ELF-1 (cell line): Measurements from ENCODE around the gene CFAP299.
A peak's percentile ranks its signal among the peaks of the same experiment; 100 is the strongest.
"Not testable (repeated sequence)": the region's sequence is repeated elsewhere in the genome, so short reads cannot be mapped to it uniquely, and the experiment has no call there.

Source experiments
- DNase-seq: peaks from one replicate; pipeline ENCODE4 v3.0.0-alpha.2; 2016; ENCODE audit warnings: low read depth, low spot score

Gene CFAP299

DNA sequence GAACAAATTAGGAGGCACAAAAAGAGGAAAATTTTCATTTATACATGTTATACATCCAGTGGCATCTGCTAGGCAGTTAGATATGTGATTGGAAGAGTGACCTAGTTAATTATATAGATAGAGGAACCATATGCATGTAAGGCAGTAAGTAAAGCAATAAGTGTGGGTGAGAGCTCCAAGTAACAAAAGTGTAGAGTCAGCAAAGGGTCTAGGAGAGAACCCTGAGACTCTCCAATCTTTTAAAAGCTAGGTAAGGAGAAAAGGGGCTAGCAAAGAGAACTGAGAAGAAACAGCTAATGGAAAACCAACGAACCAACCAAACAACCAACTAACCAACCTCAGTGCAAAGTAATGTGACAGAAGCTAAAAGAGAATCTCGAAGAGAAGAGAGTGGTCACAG, 3.8 kb upstream of the CFAP299 start:
- DNase-seq, result no peak

DNA sequence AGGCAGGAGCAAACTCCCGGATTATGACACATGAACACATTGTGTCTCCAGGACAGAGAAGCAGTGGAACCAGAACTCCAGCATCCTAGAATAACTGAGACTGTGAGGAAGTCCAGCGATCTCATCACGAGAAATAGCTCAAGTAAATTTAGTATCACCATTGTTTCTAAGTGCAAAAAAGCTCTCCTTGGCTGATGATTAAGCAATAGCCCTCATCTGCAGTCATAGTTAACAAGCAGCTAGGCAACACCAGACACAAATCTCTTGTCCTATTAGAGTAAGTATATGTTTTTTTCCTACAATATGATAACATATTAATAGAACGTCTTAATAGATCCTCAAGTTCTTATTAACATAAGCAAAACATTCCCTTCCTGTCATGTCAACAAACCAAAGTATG, 2.4 kb upstream of the CFAP299 start:
- no peak for DNase-seq

DNA sequence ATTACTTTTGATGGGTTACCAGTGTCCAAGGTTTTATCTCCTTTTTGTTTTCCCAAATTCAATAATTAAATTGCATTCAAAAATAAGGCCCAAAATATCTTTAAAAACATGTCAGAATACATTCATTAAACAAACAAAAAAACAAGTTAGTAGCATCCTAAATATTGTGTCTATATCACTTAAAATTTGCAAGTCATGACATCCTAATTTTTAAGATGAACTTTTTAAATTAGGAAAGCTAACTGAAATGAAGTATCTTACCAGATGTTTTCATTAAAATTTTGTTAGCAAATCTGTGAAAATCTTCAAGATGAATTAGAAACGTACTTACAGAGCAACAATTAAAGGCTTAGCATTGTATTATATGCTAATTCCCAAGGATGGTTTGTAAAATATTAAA, 962 bp upstream of the CFAP299 start:
- DNase-seq, result no peak

DNA sequence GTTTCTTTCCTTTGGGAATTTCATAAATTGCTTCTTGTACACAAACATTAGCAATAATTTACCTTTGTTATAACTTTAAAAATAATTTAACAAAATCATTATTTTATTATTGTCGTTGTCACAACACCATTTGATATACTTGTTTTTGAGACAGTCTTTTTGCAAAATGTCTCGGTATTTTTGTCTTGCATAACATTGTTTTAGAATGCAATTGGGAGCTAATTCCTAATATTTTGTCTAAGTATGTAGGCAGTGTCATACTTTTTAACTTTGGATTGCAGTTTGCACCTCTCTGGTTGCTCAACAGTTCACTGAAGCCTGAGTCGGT, 340 bp upstream of the CFAP299 start:
- DNase-seq, result no peak

DNA sequence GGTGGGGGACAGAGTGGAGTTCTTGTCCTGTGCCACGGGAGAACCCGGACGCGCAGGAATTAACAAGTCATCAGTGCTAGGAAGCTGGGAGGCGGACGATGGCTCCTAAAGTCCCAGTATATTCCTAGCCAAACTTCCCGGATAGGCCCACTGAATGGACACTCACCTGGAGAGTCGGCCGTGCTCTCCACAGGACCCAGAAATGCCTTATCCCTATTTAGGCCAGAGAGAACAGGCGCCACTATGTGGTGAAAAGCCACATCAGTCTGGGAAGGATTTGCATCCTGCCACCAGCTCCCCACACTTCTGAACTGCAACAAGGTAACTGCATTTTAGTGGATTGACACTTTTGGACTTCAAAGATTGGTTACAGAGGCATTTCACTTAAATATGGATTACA, 1.1 kb downstream of the CFAP299 start:
- DNase-seq, result peak; percentile 32

DNA sequence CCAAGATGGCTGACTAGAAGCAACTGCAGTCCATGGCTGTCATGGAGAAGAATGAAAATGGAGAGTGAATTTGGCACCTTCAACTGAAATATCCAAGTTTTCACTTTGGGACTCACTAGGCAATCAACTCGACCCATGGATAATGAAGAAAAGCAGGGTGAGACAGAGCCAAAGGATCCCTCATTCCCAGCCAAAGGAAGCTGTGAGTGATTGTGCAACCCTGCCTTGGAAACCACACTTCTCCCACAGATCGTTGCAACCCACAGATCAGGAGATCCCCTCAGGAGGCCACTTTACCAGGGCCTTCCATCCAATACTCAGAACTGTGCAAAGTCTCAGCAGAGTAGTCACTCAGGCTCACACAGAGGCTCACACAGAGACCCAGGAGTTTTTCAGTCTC, 4.5 kb downstream of the CFAP299 start:
- no peak for DNase-seq

DNA sequence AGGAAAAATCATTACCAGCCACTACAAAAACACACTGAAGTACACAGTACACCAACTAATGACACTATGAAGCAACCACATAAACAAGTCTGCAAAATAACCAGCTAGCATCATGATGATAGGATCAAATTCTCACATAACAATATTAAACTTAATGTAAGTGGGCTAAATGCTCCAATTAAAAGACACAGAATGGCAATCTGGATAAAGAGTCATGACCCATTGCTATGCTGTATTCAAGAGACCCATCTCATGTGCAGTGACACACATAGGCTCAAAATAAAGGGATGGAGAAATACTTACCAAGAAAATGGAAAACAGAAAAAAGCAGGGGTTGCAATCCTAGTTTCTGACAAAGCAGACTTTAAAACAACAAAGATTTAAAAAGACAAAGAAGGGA, 7.2 kb downstream of the CFAP299 start:
- DNase-seq, result not testable (repeated sequence)

DNA sequence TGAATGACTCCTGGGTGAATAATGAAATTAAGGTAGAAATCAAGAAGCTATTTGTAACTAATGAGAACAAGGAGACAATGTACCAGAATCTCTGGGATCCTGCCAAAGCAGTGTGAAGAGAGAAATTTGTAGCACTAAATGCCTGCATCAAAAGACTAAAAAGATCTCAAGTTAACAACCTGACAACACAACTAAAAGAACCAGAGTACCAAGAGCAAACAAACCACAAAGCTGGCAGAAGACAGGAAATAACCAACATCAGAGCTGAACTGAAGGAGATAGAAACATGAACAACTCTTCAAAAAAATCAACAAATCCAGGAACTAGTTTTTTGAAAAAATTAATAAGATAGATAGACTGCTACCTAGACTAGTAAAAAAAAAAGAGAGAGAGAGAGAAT, 8.4 kb downstream of the CFAP299 start:
- DNase-seq, result no peak

DNA sequence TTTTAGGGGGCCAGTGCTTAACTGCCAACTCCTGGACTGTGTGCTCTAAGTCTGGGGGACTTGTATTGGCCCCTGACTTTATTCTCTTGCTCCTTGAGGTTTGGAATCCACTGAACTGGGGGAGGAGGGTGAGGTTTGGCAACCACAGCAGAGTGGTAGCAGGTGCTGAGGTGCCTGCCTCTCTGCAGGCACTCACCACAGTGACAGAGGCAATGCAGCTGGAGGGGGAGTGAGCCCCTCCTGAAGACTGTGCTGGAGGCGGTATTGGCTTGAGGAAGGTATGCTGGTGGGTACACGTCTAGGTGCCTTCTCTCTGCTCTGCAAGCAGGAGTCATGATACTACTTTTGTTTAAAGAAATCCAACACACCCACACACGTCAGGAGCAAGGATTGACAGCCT, 24.6 kb downstream of the CFAP299 start:
- no peak for DNase-seq

DNA sequence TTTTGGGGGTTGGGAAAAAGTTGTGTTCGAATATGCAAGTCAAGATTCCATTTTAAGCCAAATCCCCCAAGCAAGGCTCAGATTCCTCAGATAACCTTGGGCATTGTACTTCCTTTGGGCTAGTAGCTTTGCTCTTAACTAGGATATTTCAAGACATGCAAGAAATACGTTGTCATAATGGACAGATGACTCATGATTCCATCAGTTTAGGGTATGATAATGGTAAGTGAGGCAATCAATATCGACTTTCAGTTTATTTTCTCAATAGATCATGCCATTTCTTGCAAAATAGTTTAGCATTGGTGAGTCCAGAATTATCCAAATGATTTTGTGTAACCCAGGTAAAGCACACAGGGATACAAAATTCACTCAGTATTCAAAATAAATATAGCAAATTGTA, 25.4 kb downstream of the CFAP299 start:
- no peak for DNase-seq

DNA sequence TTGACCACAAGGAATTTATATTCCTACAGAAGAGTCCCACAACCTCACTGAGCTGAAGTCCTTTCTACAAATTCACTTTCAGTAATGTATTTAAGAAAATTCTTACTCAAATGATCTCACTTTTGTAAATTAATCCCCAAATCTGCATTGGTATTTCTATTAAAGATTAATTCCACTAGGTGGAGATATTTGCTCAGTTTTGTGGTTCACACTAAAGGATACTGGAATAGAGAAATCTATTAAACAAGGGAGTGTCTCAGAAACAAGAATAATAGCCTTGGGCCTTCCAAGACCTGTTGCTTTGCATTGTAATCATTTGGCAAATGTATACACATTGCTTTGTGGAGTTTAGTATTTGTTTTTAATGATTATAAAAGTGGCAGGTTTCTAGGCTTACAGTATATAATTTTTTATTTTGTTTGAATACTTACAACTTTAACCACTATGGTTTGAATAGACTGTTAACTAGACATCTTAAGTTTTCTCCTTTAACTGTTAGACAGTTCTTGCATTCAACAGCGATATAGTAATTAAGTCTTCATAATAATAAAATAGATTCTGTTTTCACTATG, 25.9 kb downstream of the CFAP299 start:
- no peak for DNase-seq

DNA sequence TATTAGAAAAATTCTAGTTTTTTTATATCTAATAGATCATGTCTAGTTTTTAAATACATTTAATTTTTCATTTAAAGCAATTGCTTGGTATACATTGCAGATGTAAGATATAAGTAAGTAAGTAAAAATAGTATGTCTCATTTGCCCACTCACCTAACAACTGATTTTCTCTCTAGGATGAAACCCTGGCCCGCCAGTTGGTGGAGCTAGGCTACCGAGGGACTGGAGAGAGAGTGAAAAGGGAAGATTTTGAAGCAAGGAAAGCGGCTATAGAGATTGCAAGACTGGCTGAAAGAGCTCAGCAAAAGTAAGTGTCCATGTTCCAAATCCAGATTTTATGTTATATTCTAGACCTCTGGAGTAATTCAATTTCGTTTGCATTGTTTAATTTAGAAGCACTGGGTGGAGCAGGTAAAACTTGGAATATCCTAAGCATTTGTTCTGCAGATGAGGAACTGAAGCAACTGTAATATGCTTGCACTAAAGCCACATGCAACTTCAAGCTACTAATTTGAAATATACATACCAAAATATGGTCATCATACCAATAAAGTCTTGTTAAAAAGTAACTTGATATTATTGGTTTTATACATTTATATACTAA, 27.1 kb downstream of the CFAP299 start:
- DNase-seq, result peak; percentile 39

DNA sequence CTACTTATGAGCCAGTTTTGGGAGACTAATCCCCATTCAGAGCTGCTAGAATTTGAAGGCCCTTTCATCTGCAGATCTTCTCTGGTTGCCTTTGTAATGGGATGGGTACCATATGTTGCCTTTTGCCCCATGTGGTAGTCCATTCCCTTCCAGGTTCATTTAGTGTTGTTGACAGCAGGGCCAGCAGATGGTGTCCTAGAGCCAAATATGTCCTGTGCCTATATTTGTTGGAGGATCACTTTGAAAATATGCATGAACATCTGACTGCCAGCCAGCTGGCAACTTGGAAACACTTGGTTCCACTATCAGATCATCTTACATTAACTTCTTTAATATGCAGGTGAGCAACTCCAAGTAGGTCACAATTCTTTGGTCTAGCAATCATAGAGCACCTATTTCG, 30.4 kb downstream of the CFAP299 start:
- peak; percentile 24 for DNase-seq

DNA sequence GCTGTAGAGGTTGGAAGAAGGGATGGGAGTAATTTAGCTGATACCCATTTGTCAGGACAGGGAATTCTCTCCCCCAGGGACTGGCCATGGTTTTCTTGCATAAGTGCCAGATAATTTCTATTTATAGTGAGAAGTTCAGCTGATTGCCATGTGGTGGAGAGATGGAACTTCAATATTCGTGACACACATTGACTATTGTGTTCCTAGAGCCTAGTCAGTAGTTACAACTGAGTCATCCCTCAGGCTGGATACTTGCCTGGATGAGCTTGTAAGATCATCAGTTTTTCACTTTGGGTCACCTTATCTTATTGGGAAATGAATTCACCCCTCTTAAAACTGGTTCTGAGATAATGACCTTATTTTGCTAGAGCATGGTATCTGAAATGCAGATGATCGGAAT, 32.2 kb downstream of the CFAP299 start:
- no peak for DNase-seq

DNA sequence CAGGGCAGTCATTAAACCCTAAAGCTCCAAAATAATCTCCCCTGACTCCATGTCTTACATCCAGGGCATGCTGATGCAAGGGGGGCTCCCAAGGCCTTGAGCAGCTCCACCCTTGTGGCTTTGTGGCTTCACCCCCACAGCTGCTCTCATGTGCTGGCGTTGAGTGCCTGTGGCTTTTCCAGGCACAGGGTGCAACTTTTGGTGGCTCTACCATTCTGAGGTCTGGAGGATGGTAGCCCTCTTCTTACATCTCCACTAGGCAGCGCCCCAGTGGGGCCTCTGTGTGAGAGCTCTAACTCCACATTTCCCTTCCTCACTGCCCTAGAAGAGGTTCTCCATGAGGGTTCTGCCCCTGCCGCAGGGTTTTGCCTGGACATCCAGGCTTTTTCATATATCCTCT, 35.1 kb downstream of the CFAP299 start:
- DNase-seq, result no peak

DNA sequence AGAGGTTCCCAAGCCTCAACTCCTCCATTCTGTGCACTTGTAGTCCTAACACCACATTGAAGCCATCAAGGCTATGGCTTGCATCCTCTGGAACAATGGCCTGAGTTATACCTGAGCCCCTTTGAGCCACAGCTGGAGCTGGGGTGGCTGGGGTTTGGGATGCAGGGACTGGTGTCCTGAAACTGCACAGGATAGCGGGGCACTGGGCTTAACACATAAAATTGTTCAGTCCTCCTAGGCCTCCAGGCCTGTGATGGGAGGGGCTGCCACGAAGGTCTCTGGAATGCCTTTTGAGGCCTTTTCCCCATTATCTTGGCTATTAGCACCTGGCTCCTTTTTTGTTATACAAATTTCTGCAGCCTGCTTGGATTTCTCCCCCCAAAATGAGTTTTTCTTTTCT, 35.5 kb downstream of the CFAP299 start:
- no peak for DNase-seq

DNA sequence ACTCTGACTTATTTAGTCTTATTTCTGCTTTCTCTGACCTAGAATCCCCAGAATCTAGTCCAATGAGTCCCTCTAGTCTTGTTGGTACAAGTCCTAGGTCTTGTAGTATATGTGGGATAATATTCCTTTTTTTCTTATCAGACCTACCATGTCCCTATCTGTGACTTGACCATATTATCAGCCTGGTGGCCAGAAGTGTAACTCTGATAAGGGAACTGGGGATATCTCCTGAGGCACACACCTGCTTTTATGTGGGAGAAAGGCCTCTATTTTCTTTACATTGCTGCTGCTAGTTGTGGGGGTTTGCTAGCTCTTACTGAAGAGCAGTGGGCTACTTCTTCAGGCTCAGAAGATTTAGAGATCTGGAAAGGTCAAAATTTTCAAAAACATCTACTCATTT, 38.6 kb downstream of the CFAP299 start:
- no peak for DNase-seq

DNA sequence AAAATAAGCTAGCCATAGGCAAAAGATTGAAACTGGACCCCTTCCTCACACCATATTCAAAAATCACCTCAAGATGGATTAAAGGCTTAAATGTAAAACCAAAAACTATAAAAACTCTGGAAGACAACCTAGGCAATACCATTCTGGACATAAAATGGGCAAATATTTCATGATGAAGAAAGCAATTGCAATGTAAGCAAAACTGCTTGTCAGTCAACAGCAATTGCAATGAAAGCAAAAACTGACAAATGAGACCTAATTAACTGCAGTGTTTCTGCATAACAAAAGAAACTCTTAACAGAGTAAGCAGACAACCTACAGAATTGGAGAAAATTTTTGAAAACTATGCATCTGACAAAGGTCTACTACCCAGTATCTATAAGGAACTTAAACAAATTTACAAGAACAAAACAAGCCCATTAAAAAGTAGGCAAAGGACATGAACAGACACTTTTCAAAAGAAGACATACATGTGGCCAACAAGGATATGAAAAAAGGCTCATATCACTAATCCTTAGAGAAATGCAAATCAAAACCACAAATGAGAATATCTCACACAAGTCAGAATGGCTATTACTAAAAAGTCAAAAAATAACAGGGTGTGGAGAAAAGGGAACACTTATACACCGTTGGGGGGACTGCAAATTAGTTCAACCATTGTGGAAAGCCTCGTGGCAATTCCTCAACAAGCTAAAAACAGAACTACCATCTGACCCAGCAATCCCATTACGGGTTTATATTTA, 46.7 kb downstream of the CFAP299 start:
- DNase-seq, result no peak

DNA sequence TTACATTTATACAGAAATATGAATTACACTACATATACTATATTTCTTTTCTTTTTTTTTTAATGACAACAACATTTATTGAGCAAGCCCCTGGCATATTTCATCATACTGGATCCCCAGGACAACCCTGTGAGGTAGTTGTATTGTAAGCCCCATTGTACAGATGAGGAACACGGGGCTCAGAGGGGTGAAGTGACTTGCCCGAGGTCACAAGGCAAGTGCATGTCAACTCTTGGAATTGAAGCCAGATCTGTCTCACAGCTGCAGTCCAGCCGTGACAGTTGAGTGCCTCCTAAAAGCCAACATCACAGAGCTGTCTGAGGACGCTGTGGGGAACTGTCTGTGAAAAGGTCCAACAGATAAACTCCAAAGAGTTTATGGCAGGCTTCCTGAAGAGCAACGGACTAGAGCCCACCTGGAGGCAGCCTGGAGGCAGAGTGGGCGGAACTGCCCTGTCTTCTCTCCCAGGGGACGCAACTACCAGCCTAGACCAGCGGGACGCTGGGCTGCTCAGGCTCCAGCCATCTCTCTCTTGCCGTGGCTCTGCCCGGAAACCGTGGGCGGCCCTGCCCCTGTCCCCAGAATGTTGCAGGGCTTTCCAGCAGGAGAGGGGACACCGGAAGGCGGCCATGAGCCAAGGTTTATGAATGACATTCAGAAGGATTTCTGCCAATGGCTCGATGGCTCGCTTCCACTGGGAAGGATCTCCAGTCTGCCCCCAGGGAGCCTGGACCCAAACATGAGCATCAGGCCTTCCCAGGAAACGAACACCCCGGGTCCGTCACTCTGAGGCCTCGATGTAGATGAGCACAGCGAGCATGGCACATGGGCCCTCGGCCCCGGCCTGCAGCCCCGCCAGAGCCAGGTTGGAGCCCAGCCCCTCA, 50.1 kb downstream of the CFAP299 start:
- no peak for DNase-seq

DNA sequence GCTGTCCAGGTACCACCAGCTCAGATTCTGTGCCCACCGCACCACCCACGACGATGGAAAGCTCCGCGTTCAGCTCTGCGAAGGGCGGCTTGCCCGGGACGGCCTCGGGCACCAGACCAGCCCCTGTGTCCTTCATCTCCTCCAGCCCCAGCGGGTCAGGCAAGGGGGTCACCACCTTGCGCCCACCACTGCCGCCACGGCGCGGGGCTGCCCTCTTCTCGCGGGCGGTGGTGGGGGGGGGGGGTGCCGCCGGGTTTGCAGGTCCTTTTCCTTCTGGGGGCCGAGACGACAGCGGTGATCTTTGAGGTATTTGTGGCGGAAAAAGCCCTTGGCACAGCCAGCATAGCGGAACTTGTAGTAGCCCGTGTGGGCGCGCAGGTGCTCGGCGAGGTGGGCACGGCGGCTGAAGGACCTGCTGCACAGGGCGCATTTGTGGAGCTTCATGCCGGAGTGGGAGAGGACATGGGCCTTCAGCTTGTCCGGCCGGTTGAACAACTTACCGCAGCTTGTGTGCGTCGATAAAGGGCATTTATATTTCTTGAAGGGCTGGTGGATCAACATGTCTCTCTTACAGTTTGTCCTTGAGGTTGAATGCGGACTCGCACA, 50.9 kb downstream of the CFAP299 start:
- no peak for DNase-seq

DNA sequence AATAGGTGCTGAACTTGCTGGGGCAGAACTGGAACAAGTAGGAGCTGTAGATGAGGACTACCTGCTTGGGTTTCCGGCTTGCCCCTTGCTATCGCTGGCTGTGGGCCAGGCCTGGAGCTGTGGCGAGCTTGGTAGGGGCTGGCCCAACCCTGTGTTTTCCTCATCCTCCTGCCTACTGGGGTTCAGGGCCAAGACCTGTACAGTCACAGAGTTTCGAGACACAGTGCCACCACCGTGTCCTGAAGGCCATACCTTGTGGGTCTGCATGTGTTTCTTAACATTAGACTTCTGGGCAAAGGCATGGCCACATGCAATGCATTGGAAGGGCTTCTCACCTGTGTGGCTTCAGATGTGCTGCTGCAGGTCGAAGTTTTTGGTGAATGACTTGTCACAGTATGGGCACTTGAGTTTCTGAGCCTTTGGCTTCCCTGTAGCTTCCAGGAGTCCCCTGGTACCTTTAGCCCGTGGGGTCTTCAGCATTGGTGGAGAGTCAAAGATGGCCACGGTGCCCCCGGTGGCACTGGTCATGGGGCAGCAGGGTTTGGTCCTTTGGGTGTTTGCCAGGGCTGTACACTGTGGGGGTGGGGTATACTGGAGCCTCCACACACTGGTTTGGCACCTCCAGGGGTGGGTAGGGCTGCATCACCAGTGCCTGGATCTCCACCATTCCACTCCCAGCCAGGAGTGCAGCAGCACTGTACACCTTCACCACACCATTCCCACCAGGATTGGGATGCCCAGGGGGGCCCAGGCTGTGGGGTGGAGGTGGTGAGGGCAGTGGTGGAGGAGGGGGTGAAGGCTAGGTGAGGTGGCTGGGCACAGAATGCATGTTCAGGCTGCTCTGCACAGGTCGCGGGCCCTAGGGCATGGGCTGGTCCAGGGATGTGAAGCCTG, 52.1 kb downstream of the CFAP299 start:
- no peak for DNase-seq
